ENCODE results near the gene ITGAX. TPM values are rescaled to one million over a fixed set of nuclear protein-coding genes. Genes with fewer than 3 reads are reported as not detected.

Gene ITGAX
- total RNA-seq, 1 experiment from 2014 or later, result 1.9 TPM

GRCh38 chr16:31327646-31328225 lies 27.2 kb upstream of the ITGAX start:
- intact Hi-C loops (cut with micrococcal nuclease), result no loop called here
- H3K9ac ChIP-seq (ENCODE audit: low read length), result no peak overlapping the region
- H3K4me2 ChIP-seq (ENCODE audit: low read length), result no peak overlapping the region
- no peak for DNase-seq (ENCODE audit: low read depth, low spot score)
- H3K27ac ChIP-seq (ENCODE audit: low read depth, low read length), result no peak overlapping the region
- no peaks in the 10 kb centered on the region for H3K27me3 ChIP-seq (ENCODE audit: insufficient read depth, low read length)
- H3K36me3 ChIP-seq (ENCODE audit: control insufficient read depth in 1 of 2, insufficient read depth in 2 of 2, low read length in 2 of 2), result no peaks in the 10 kb centered on the region
- ChIA-PET RAD21 (ENCODE audit: low non-redundant PET in 1 of 2, low total read pairs in 2 of 2, uncharacterized antibody in 2 of 2, unreplicated experiment in 2 of 2) (no interaction called here), CTCF (no interaction called here), POLR2A (no interaction called here)
- no peaks in the 10 kb centered on the region for H3K4me1 ChIP-seq (ENCODE audit: control insufficient read depth in 1 of 2, insufficient read depth in 2 of 2, low read length in 2 of 2)
- H4K20me1 ChIP-seq (ENCODE audit: insufficient read depth), result no peaks in the 10 kb centered on the region
- TF ChIP-seq ATF3 (IDR thresholded peaks at IDR 0.05) (no peak), REST (IDR thresholded peaks at IDR 0.05; ENCODE audit: low read depth) (no peak), POLR2A (IDR thresholded peaks at IDR 0.05; ENCODE audit: borderline replicate concordance, extremely low read depth, insufficient read depth, insufficient read length) (no peak), EGR1 (IDR thresholded peaks at IDR 0.05; ENCODE audit: low read depth) (no peak), ELF1 (IDR thresholded peaks at IDR 0.05; ENCODE audit: borderline replicate concordance, low read depth) (no peak), YY1 (IDR thresholded peaks at IDR 0.05; ENCODE audit: extremely low read depth, insufficient replicate concordance, low read depth, low read length) (no peak), EZH2 (IDR thresholded peaks at IDR 0.05) (no peak), SP1 (IDR thresholded peaks at IDR 0.05; ENCODE audit: low read depth) (no peak), RAD21 (IDR thresholded peaks at IDR 0.05; ENCODE audit: low read depth) (no peak), MAX (IDR thresholded peaks at IDR 0.05) (no peak), SIN3A (IDR thresholded peaks at IDR 0.05; ENCODE audit: low read depth) (no peak)
- peaks cover 0 to 2% of the 10 kb centered on the region in 2 experiments; a peak in 2 of 4 replicates for H3K9me3 ChIP-seq (ENCODE audit: control insufficient read depth in 1 of 2, insufficient read depth in 1 of 2, low read depth in 1 of 2, low read length in 2 of 2)
- BruUV-seq (replicated peaks), result no TSS peak
- H3K79me2 ChIP-seq (ENCODE audit: insufficient read depth, low read length), result no peaks in the 10 kb centered on the region
- no peaks in the 10 kb centered on the region for H3K9me2 ChIP-seq (ENCODE audit: insufficient read depth)
- no peak for ATAC-seq
- no peak overlapping the region for H3K4me3 ChIP-seq (replicated peaks in 1 of 2; ENCODE audit: low read depth in 1 of 2, low read length in 2 of 2)
- H2AFZ ChIP-seq (ENCODE audit: low read depth, low read length, poor library complexity, severe bottlenecking), result no peak overlapping the region
